ENCODE results near the gene RPTOR. TPM values are rescaled to one million over a fixed set of nuclear protein-coding genes. Genes with fewer than 3 reads are reported as not detected.

Gene RPTOR
- total RNA-seq, 1 experiment from 2014 or later, result 66.7 TPM

DNA sequence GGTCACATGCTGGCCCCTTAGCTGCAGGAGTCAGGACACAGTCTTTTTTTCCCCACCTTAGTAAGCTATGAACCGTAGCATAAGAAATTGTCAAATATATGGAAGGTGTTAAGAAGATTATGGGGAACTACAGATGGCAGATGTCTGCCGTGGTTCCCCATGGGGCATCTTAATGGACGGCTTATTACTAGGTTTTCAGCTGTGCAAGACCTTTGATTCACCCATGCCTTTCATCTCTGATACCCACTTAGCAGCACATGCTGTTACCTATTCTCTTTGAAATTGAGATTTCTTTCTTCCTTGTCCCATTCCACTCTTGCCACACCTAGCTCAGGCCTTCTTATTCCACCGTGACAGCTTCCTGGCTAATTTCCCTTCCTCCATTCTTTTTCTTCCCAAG is 70.7 kb downstream of the RPTOR start:
- CTCF ChIA-PET, result no interaction called here
- no peaks in the 10 kb centered on the region for H3K36me3 ChIP-seq (ENCODE audit: control insufficient read depth, insufficient read depth, low read length)
- Mint-ChIP-seq H3K27ac (ENCODE audit: unreplicated experiment) (no peak overlapping the region), H3K9me3 (ENCODE audit: unreplicated experiment) (no peaks in the 10 kb centered on the region), H3K36me3 (ENCODE audit: insufficient read depth, unreplicated experiment) (peaks cover 7% of the 10 kb centered on the region), H3K4me1 (ENCODE audit: low read depth, unreplicated experiment) (peaks cover 24% of the 10 kb centered on the region), H3K27me3 (ENCODE audit: insufficient read depth, unreplicated experiment) (no peaks in the 10 kb centered on the region), H3K4me3 (ENCODE audit: unreplicated experiment) (no peak overlapping the region)
- peaks cover 24% of the 10 kb centered on the region for H3K4me1 ChIP-seq
- POLR2A ChIA-PET, result no interaction called here
- H3K4me3 ChIP-seq (ENCODE audit: low read depth, low read length), result no peak overlapping the region
- no TSS peak for BruUV-seq (replicated peaks)
- no peaks in the 10 kb centered on the region for H3K9me3 ChIP-seq
- intact Hi-C loops (cut with micrococcal nuclease; ENCODE audit: unreplicated experiment), result no loop called here
- DNase-seq, result no peak
- TF ChIP-seq, protein P1, sequence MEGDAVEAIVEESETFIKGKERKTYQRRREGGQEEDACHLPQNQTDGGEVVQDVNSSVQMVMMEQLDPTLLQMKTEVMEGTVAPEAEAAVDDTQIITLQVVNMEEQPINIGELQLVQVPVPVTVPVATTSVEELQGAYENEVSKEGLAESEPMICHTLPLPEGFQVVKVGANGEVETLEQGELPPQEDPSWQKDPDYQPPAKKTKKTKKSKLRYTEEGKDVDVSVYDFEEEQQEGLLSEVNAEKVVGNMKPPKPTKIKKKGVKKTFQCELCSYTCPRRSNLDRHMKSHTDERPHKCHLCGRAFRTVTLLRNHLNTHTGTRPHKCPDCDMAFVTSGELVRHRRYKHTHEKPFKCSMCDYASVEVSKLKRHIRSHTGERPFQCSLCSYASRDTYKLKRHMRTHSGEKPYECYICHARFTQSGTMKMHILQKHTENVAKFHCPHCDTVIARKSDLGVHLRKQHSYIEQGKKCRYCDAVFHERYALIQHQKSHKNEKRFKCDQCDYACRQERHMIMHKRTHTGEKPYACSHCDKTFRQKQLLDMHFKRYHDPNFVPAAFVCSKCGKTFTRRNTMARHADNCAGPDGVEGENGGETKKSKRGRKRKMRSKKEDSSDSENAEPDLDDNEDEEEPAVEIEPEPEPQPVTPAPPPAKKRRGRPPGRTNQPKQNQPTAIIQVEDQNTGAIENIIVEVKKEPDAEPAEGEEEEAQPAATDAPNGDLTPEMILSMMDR (IDR thresholded peaks at IDR 0.05; ENCODE audit: insufficient read depth in 1 of 2, low read depth in 1 of 2, low read length in 1 of 2, severe bottlenecking in 1 of 2, unreplicated experiment in 1 of 2), result no peak
- H3K27me3 ChIP-seq (replicated peaks; ENCODE audit: control insufficient read depth, insufficient read depth, low read length), result no peaks in the 10 kb centered on the region

DNA sequence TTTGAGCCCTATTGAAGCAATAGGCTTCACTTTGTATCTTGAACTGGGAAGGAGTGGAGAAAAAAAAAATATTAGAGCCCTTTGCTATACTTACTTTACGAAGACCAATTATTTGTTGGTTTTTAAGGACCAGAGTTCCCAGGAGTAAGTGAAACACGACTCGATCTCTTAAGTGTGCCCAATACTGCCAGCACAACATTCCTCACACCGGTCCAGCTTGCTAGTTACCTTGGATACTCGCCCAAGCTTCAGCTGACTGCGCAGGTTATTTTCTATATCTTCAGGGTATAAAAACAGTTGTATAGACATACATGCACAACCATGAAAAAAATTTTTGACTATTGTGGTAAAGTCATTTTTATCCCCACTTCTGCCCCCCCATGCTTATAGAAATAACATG is 72.1 kb downstream of the RPTOR start:
- POLR2A ChIA-PET, result no interaction called here
- Histone ChIP-seq H3K9me3 (no peaks in the 10 kb centered on the region), H3K4me1 (peaks cover 38% of the 10 kb centered on the region), H3K27me3 (replicated peaks; ENCODE audit: control insufficient read depth, insufficient read depth, low read length) (no peaks in the 10 kb centered on the region), H3K4me3 (ENCODE audit: low read depth, low read length) (no peak overlapping the region), H3K36me3 (ENCODE audit: control insufficient read depth, insufficient read depth, low read length) (no peaks in the 10 kb centered on the region)
- BruUV-seq (replicated peaks), result no TSS peak
- H3K4me1 Mint-ChIP-seq (ENCODE audit: low read depth, unreplicated experiment), result peaks cover 28% of the 10 kb centered on the region
- H3K36me3 Mint-ChIP-seq (ENCODE audit: insufficient read depth, unreplicated experiment), result peaks cover 7% of the 10 kb centered on the region
- intact Hi-C loops (cut with micrococcal nuclease; ENCODE audit: unreplicated experiment), result no loop called here
- H3K27me3 Mint-ChIP-seq (ENCODE audit: insufficient read depth, unreplicated experiment), result no peaks in the 10 kb centered on the region
- TF ChIP-seq, protein P1 (IDR thresholded peaks at IDR 0.05; ENCODE audit: insufficient read depth in 1 of 2, low read depth in 1 of 2, low read length in 1 of 2, severe bottlenecking in 1 of 2, unreplicated experiment in 1 of 2), result no peak
- H3K4me3 Mint-ChIP-seq (ENCODE audit: unreplicated experiment), result no peak overlapping the region
- CTCF ChIA-PET, result no interaction called here
- no peak for DNase-seq
- no peaks in the 10 kb centered on the region for H3K9me3 Mint-ChIP-seq (ENCODE audit: unreplicated experiment)
- no peak overlapping the region for H3K27ac Mint-ChIP-seq (ENCODE audit: unreplicated experiment)

DNA sequence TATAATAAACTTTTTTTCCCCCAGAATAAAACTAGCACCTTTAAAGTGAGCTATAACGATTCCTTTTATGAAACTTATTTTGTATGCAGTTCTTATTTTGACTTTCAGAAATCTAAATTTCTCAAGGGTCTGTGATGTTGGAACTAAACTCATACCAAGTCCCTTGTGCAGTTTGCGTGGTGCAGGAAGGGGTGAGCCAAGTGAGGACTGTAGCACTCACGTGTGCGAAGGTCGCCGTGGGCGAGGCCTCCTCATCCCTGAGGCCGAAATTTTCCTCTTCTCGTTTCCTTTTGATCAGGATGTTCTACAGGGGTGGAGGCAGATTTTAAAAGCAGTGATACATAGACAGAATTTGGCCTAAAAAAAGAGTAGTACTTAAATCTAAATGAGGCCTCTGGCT is 73.7 kb downstream of the RPTOR start:
- Histone ChIP-seq H3K36me3 (ENCODE audit: control insufficient read depth, insufficient read depth, low read length) (no peaks in the 10 kb centered on the region), H3K4me1 (peaks cover 41% of the 10 kb centered on the region), H3K27me3 (replicated peaks; ENCODE audit: control insufficient read depth, insufficient read depth, low read length) (no peaks in the 10 kb centered on the region), H3K4me3 (ENCODE audit: low read depth, low read length) (no peak overlapping the region), H3K9me3 (no peaks in the 10 kb centered on the region)
- intact Hi-C loops (cut with micrococcal nuclease; ENCODE audit: unreplicated experiment), result no loop called here
- ChIA-PET CTCF (no interaction called here), POLR2A (no interaction called here)
- DNase-seq, result no peak
- Mint-ChIP-seq H3K36me3 (ENCODE audit: insufficient read depth, unreplicated experiment) (peaks cover 7% of the 10 kb centered on the region), H3K4me1 (ENCODE audit: low read depth, unreplicated experiment) (peaks cover 30% of the 10 kb centered on the region), H3K27ac (ENCODE audit: unreplicated experiment) (peak overlapping the region; percentile 81), H3K9me3 (ENCODE audit: unreplicated experiment) (no peaks in the 10 kb centered on the region), H3K4me3 (ENCODE audit: unreplicated experiment) (no peak overlapping the region), H3K27me3 (ENCODE audit: insufficient read depth, unreplicated experiment) (no peaks in the 10 kb centered on the region)
- TF ChIP-seq, protein P1 (IDR thresholded peaks at IDR 0.05; ENCODE audit: insufficient read depth in 1 of 2, low read depth in 1 of 2, low read length in 1 of 2, severe bottlenecking in 1 of 2, unreplicated experiment in 1 of 2), result no peak
- no TSS peak for BruUV-seq (replicated peaks)
